Loucy (cell line): ENCODE data around the gene GRID1.

ENCODE experiments used
- EZH2phosphoT487 ChIP-seq: fragments of 200-600 bp; IDR thresholded peaks from 2 replicates; pipeline ENCODE4 v1.6.1; 2018; ENCODE audit warnings: antibody characterized with exemption, mild to moderate bottlenecking, moderate library complexity, borderline replicate concordance
- TF ChIP-seq, protein P1 (sequence below): fragments of 200-600 bp; sonication (generic); conservative IDR thresholded peaks from 2 replicates; pipeline ENCODE4 v1.5.1; 2014; ENCODE audit warnings: mild to moderate bottlenecking, antibody characterized with exemption, low read length

DNA sequence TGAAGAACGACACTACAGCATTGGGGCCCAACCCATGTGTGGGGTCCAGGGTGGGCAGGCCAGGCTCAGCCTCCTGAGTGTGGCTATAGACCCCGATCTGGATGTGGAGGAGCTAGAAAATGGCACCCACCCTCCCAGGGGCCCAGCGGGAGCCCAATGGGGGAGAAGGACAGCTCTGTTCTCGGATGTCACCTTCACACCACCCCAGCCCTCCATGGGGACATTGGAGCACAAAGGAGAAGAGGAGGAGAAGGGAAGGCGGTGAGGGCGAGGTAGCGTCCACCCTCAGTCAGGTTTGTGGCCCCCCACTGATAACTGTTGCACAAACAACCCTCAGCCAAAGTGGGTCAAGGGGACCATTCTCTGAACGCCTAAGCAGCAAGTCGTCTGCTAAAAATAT, 509.3 kb downstream of the GRID1 start:
- TF ChIP-seq, protein P1, sequence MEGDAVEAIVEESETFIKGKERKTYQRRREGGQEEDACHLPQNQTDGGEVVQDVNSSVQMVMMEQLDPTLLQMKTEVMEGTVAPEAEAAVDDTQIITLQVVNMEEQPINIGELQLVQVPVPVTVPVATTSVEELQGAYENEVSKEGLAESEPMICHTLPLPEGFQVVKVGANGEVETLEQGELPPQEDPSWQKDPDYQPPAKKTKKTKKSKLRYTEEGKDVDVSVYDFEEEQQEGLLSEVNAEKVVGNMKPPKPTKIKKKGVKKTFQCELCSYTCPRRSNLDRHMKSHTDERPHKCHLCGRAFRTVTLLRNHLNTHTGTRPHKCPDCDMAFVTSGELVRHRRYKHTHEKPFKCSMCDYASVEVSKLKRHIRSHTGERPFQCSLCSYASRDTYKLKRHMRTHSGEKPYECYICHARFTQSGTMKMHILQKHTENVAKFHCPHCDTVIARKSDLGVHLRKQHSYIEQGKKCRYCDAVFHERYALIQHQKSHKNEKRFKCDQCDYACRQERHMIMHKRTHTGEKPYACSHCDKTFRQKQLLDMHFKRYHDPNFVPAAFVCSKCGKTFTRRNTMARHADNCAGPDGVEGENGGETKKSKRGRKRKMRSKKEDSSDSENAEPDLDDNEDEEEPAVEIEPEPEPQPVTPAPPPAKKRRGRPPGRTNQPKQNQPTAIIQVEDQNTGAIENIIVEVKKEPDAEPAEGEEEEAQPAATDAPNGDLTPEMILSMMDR: no peak
- no peak for TF ChIP-seq EZH2phosphoT487
